HEK293 (cell line): Measurements from ENCODE around the gene CACTIN.

Experiments used
- CTCF ChIA-PET: fragments of 350-600 bp; formaldehyde crosslinking; extraction: SDS; loops from one replicate; lab custom pipeline; 2021; ENCODE audit warnings: antibody characterized with exemption; lab: Yijun Ruan, JAX
- POLR2A ChIA-PET: fragments of 300-600 bp; formaldehyde crosslinking; extraction: SDS; loops from one replicate; lab custom pipeline; 2020; ENCODE audit warnings: antibody characterized with exemption, inconsistent platforms; lab: Yijun Ruan, JAX
- H3K27ac ChIP-seq: fragments of 200-500 bp; sonication (Bioruptor generic); 2 replicates; pipeline ENCODE4 v1.5.1; 2014; ENCODE audit warnings: low read depth, low read length, control low read depth, inconsistent platforms; ENCODE audit errors: extremely low read depth
- H3K36me3 ChIP-seq, 2 experiments: fragments of 200-500 bp in 1 of 2; sonication (Bioruptor generic) in 1 of 2; 1 replicate in 1 of 2; 2 replicates in 1 of 2; pipeline ENCODE4 v1.5.1; 2014 to 2017; ENCODE audit warnings: inconsistent platforms in 2 of 2, low read length in 2 of 2; ENCODE audit not compliant: control insufficient read depth in 2 of 2, insufficient read depth in 1 of 2
- H3K4me1 ChIP-seq: fragments of 200-500 bp; sonication (Bioruptor generic); 2 replicates; pipeline ENCODE4 v1.5.1; 2014; ENCODE audit warnings: mild to moderate bottlenecking, low read length, inconsistent platforms; ENCODE audit not compliant: control insufficient read depth, insufficient read depth
- H3K4me3 ChIP-seq: 2 replicates; pipeline ENCODE4 v1.5.1; 2011; ENCODE audit warnings: low read depth, mild to moderate bottlenecking, control low read depth, low read length, moderate library complexity
- H3K9me3 ChIP-seq: fragments of 200-500 bp; sonication (Bioruptor generic); 2 replicates; pipeline ENCODE4 v1.5.1; 2014; ENCODE audit warnings: low read depth, low read length, inconsistent platforms; ENCODE audit not compliant: control insufficient read depth, insufficient read depth
- ATF2 ChIP-seq: fragments of 450-650 bp; formaldehyde crosslinking; IDR thresholded peaks from 2 replicates; pipeline ENCODE4 v1.5.1; 2016; ENCODE audit warnings: missing biosample characterization, missing genetic modification characterization, low read depth
- GLIS1 ChIP-seq: fragments of 450-650 bp; formaldehyde crosslinking; IDR thresholded peaks from 2 replicates; pipeline ENCODE4 v1.5.1; 2016; ENCODE audit warnings: missing biosample characterization, missing genetic modification characterization
- HIC1 ChIP-seq: fragments of 450-650 bp; formaldehyde crosslinking; IDR thresholded peaks from 2 replicates; pipeline ENCODE4 v1.5.1; 2016; ENCODE audit warnings: missing biosample characterization, missing genetic modification characterization
- IKZF3 ChIP-seq: fragments of 450-650 bp; IDR thresholded peaks from 2 replicates; pipeline ENCODE4 v1.5.0; 2018; ENCODE audit warnings: missing biosample characterization, mild to moderate bottlenecking, missing genetic modification characterization, moderate library complexity
- MEIS1 ChIP-seq: sonication (generic); formaldehyde crosslinking; IDR thresholded peaks from 2 replicates; pipeline ENCODE4 v1.8.1; 2022; ENCODE audit warnings: missing genetic modification reagents, mild to moderate bottlenecking, borderline replicate concordance
- OSR2 ChIP-seq: fragments of 450-650 bp; formaldehyde crosslinking; IDR thresholded peaks from 2 replicates; pipeline ENCODE4 v1.5.1; 2016; ENCODE audit warnings: missing biosample characterization, missing genetic modification characterization
- ZFP3 ChIP-seq: fragments of 450-650 bp; formaldehyde crosslinking; IDR thresholded peaks from 2 replicates; pipeline ENCODE4 v1.5.1; 2016; ENCODE audit warnings: low read depth, missing biosample characterization, missing genetic modification characterization
- ZIC2 ChIP-seq: fragments of 450-650 bp; formaldehyde crosslinking; IDR thresholded peaks from 2 replicates; pipeline ENCODE4 v1.5.1; 2016; ENCODE audit warnings: missing biosample characterization, missing genetic modification characterization
- ZNF174 ChIP-seq: fragments of 450-650 bp; formaldehyde crosslinking; IDR thresholded peaks from 2 replicates; pipeline ENCODE4 v1.5.0; 2017; ENCODE audit warnings: missing biosample characterization, mild to moderate bottlenecking, missing genetic modification characterization
- ZNF19 ChIP-seq: fragments of 450-650 bp; formaldehyde crosslinking; IDR thresholded peaks from 2 replicates; pipeline ENCODE4; 2016; ENCODE audit warnings: missing biosample characterization, missing genetic modification characterization, low read depth
- ZNF23 ChIP-seq: fragments of 450-650 bp; formaldehyde crosslinking; IDR thresholded peaks from 2 replicates; pipeline ENCODE4 v1.5.1; 2016; ENCODE audit warnings: missing biosample characterization, missing genetic modification characterization, borderline replicate concordance
- ZNF580 ChIP-seq: fragments of 450-650 bp; formaldehyde crosslinking; IDR thresholded peaks from 2 replicates; pipeline ENCODE4 v1.5.1; 2016; ENCODE audit warnings: missing biosample characterization, missing genetic modification characterization
- ZNF660 ChIP-seq: fragments of 450-650 bp; IDR thresholded peaks from 2 replicates; pipeline ENCODE4 v1.5.1; 2018; ENCODE audit warnings: missing biosample characterization, mild to moderate bottlenecking, missing genetic modification characterization
- ZNF768 ChIP-seq: fragments of 450-650 bp; formaldehyde crosslinking; IDR thresholded peaks from 2 replicates; pipeline ENCODE4 v1.5.1; 2018; ENCODE audit warnings: missing biosample characterization, mild to moderate bottlenecking, missing genetic modification characterization
- ZSCAN23 ChIP-seq: fragments of 450-650 bp; formaldehyde crosslinking; IDR thresholded peaks from 2 replicates; pipeline ENCODE4 v1.5.1; 2016; ENCODE audit warnings: missing biosample characterization, missing genetic modification characterization
- TF ChIP-seq, protein P1 (sequence below): fragments of 450-650 bp; formaldehyde crosslinking; IDR thresholded peaks from 2 replicates; pipeline ENCODE4 v1.5.1; 2017; ENCODE audit warnings: missing biosample characterization, missing genetic modification characterization
- TF ChIP-seq, protein P2 (sequence below): fragments of 450-650 bp; formaldehyde crosslinking; IDR thresholded peaks from 2 replicates; pipeline ENCODE4 v1.5.1; 2017; ENCODE audit warnings: missing biosample characterization, missing genetic modification characterization
- TF ChIP-seq, protein P3 (sequence below): fragments of 450-650 bp; formaldehyde crosslinking; IDR thresholded peaks from 2 replicates; pipeline ENCODE4 v1.5.1; 2017; ENCODE audit warnings: missing biosample characterization, missing genetic modification characterization

Gene CACTIN

GRCh38 chr19:3613818-3614661 is 12.6 kb downstream of the CACTIN start:
- peaks cover 0 to 43% of the 10 kb centered on the region in 2 experiments; a peak in 1 of 3 replicates for H3K36me3 ChIP-seq
- CTCF ChIA-PET, result no interaction called here
- TF ChIP-seq ZNF19 (tag by site-specific recombination) (no peak), ZSCAN23 (tag by site-specific recombination) (no peak), ATF2 (no peak), GLIS1 (tag by site-specific recombination) (peak; percentile 53), ZNF660 (no peak), IKZF3 (tag by site-specific recombination) (no peak), ZIC2 (peak; percentile 36), ZNF768 (tag by site-specific recombination) (no peak), ZNF580 (no peak), OSR2 (tag by site-specific recombination) (no peak), ZNF23 (no peak), ZFP3 (tag by site-specific recombination) (no peak), HIC1 (tag by site-specific recombination) (peak; percentile 29; the same call in 1 of the 2 replicates), MEIS1 (CRISPR knock-in tag) (no peak), ZNF174 (tag by site-specific recombination) (no peak)
- TF ChIP-seq, protein P1, sequence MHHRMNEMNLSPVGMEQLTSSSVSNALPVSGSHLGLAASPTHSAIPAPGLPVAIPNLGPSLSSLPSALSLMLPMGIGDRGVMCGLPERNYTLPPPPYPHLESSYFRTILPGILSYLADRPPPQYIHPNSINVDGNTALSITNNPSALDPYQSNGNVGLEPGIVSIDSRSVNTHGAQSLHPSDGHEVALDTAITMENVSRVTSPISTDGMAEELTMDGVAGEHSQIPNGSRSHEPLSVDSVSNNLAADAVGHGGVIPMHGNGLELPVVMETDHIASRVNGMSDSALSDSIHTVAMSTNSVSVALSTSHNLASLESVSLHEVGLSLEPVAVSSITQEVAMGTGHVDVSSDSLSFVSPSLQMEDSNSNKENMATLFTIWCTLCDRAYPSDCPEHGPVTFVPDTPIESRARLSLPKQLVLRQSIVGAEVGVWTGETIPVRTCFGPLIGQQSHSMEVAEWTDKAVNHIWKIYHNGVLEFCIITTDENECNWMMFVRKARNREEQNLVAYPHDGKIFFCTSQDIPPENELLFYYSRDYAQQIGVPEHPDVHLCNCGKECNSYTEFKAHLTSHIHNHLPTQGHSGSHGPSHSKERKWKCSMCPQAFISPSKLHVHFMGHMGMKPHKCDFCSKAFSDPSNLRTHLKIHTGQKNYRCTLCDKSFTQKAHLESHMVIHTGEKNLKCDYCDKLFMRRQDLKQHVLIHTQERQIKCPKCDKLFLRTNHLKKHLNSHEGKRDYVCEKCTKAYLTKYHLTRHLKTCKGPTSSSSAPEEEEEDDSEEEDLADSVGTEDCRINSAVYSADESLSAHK (tag by site-specific recombination), result no peak
- H3K9me3 ChIP-seq, result no peaks in the 10 kb centered on the region
- peaks cover 2% of the 10 kb centered on the region; the same call in 1 of the 2 replicates for H3K4me1 ChIP-seq
- POLR2A ChIA-PET, result no interaction called here
- no peak overlapping the region for H3K4me3 ChIP-seq
- H3K27ac ChIP-seq, result no peak overlapping the region

GRCh38 chr19:3612901-3613741 is 13.5 kb downstream of the CACTIN start:
- peaks cover 0 to 41% of the 10 kb centered on the region in 2 experiments; a peak in 1 of 3 replicates for H3K36me3 ChIP-seq
- CTCF ChIA-PET, result interaction anchor here (0.5 kb wide), 1 partner anchor 41 kb away, joined by 3 read pairs; no protein-coding TSS in a partner anchor
- TF ChIP-seq, protein P2, sequence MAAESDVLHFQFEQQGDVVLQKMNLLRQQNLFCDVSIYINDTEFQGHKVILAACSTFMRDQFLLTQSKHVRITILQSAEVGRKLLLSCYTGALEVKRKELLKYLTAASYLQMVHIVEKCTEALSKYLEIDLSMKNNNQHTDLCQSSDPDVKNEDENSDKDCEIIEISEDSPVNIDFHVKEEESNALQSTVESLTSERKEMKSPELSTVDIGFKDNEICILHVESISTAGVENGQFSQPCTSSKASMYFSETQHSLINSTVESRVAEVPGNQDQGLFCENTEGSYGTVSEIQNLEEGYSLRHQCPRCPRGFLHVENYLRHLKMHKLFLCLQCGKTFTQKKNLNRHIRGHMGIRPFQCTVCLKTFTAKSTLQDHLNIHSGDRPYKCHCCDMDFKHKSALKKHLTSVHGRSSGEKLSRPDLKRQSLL (tag by site-specific recombination), result 0 out of 2 replicates have a peak, but pooled peaks have one; percentile 39
- TF ChIP-seq, protein P3, sequence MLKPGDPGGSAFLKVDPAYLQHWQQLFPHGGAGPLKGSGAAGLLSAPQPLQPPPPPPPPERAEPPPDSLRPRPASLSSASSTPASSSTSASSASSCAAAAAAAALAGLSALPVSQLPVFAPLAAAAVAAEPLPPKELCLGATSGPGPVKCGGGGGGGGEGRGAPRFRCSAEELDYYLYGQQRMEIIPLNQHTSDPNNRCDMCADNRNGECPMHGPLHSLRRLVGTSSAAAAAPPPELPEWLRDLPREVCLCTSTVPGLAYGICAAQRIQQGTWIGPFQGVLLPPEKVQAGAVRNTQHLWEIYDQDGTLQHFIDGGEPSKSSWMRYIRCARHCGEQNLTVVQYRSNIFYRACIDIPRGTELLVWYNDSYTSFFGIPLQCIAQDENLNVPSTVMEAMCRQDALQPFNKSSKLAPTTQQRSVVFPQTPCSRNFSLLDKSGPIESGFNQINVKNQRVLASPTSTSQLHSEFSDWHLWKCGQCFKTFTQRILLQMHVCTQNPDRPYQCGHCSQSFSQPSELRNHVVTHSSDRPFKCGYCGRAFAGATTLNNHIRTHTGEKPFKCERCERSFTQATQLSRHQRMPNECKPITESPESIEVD (tag by site-specific recombination), result no peak
- TF ChIP-seq, all 188 proteins: peak for 1
- no peaks in the 10 kb centered on the region for H3K9me3 ChIP-seq
- no peaks in the 10 kb centered on the region for H3K4me1 ChIP-seq
- no peak overlapping the region for H3K4me3 ChIP-seq
- no peak overlapping the region for H3K27ac ChIP-seq
- POLR2A ChIA-PET, result no interaction called here
